Activated CD4-positive, CD25-positive, alpha-beta regulatory T cell treated with anti-CD3 and anti-CD28 coated beads, Interleukin-2, amount 50 U/mL, for 24 hours (primary cell): Measurements from ENCODE around the gene PRKN.
A peak's percentile ranks its signal among the peaks of the same experiment; 100 is the strongest.
"Not testable (repeated sequence)": the region's sequence is repeated elsewhere in the genome, so short reads cannot be mapped to it uniquely, and the experiment has no call there.

Experiments
- ATAC-seq, 2 donors: fragments of 150-1000 bp; cut with Tn5 transposase; one replicate each; pipeline ENCODE4 v1.10.0; 2021; ENCODE audit warnings: mild to moderate bottlenecking in 1 of 2, moderate library complexity in 1 of 2

The PRKN gene

GRCh38 chr6:161314541-161315245, 1412.9 kb downstream of the PRKN start:
- ATAC-seq: not testable (repeated sequence)

GRCh38 chr6:161313940-161314509, 1413.5 kb downstream of the PRKN start:
- no peak for ATAC-seq

- not testable (repeated sequence) for ATAC-seq
Measured at GRCh38 chr6:161313475-161313874, 1414.1 kb downstream of the PRKN start.

- ATAC-seq: peak; percentile 36 to 51
Measured at GRCh38 chr6:161309774-161310173, 1417.8 kb downstream of the PRKN start.

- no peak for ATAC-seq
Measured at GRCh38 chr6:161308075-161308655, 1419.4 kb downstream of the PRKN start.

GRCh38 chr6:161305860-161306259, 1421.7 kb downstream of the PRKN start:
- ATAC-seq: no peak

GRCh38 chr6:161303628-161304340, 1423.8 kb downstream of the PRKN start:
- ATAC-seq: no peak

- ATAC-seq: no peak
Measured at GRCh38 chr6:161302949-161303348, 1424.6 kb downstream of the PRKN start.

- no peak for ATAC-seq
Measured at GRCh38 chr6:161301338-161301737, 1426.2 kb downstream of the PRKN start.

GRCh38 chr6:161300823-161301222, 1426.7 kb downstream of the PRKN start:
- no peak for ATAC-seq

- ATAC-seq: no peak
Measured at GRCh38 chr6:161299726-161300125, 1427.8 kb downstream of the PRKN start.
